Activated CD4-positive, CD25-positive, alpha-beta regulatory T cell treated with anti-CD3 and anti-CD28 coated beads, Interleukin-2, amount 50 U/mL, for 72 hours (primary cell): Measurements from ENCODE around the gene FSD2.
"Not testable (repeated sequence)": the region's sequence is repeated elsewhere in the genome, so short reads cannot be mapped to it uniquely, and the experiment has no call there.

Experiments used
- DNase-seq: peaks from one replicate; pipeline ENCODE4 v3.0.0; 2021

FSD2 gene

GRCh38 chr15:82730022-82730530 lies 75.8 kb downstream of the FSD2 start:
- DNase-seq = no peak

GRCh38 chr15:82726816-82727215 lies 79.1 kb downstream of the FSD2 start:
- no peak for DNase-seq

GRCh38 chr15:82715003-82715402 lies 90.9 kb downstream of the FSD2 start:
- no peak for DNase-seq

- DNase-seq = no peak
Observed at GRCh38 chr15:82714016-82714415, 91.9 kb downstream of the FSD2 start.

- DNase-seq = no peak
Observed at GRCh38 chr15:82712036-82712435, 93.8 kb downstream of the FSD2 start.

- DNase-seq = no peak
Observed at GRCh38 chr15:82710926-82711490, 94.9 kb downstream of the FSD2 start.

- no peak for DNase-seq
Observed at GRCh38 chr15:82710208-82710555, 95.7 kb downstream of the FSD2 start.

- DNase-seq = peak; percentile 83
Observed at GRCh38 chr15:82709421-82710207, 96.3 kb downstream of the FSD2 start, which contains the start of gene AP3B2. Gene AP3B2 (minus strand): TSS chr15:82709875. CDS start chr15:82709706, 169 bp downstream.

- no peak for DNase-seq
Observed at GRCh38 chr15:82709081-82709420, 96.8 kb downstream of the FSD2 start.

GRCh38 chr15:82705856-82706255 lies 100.0 kb downstream of the FSD2 start:
- DNase-seq = not testable (repeated sequence)
